ENCODE measurements around the gene GNG7. TPM values are rescaled to one million over a fixed set of nuclear protein-coding genes. Genes with fewer than 3 reads are reported as not detected.

Gene GNG7
- total and polyA plus RNA-seq, 12 donors, result 0.83 to 16.5 (median 7.8) TPM

DNA sequence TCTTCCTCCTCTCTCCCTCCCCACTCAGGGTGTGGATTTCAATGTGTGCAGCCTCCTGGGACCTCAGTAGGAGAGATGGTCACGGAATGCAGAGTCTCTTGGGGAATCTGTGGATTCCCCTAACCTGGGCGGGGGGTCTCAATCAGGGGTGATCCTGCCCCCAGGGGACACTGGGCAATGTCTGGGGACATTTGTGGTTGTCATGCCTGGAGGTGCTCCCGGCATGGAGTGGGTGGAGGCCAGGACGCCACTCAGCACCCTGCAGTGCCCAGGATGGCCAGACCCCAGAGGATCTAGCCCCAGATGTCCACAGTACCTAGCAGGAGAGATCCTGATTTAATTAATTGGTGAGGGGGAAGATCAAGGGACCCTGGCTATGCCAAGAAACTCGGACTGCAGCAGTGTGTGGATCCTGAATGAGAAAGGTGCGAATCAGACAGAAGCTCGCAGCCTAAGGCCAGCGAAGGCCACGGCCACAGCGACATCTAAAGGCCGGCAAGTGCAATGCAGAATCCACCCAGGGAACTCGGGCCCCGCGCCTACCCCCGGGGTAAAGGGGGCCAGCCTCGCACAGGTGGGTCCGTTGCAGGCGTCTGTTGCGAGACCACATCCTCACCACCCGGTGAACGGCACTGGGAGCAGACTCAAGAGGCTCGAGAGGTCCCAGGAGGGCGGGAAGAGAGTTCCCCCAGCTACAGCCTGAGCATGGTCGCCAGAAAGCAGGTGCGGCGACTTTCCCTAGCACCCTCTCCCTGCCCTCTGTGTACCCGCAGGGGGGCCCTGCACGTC, 88.8 kb downstream of the GNG7 start:
- intact Hi-C loops (cut with DNase I), result loop anchor here (5.0 to 10.0 kb wide), 2 partner anchors 139 to 141 kb away; partner anchors contain the start of gene GADD45B (in 1 of the 2)
- H3K27me3 ChIP-seq, result no peaks in the 10 kb centered on the region

DNA sequence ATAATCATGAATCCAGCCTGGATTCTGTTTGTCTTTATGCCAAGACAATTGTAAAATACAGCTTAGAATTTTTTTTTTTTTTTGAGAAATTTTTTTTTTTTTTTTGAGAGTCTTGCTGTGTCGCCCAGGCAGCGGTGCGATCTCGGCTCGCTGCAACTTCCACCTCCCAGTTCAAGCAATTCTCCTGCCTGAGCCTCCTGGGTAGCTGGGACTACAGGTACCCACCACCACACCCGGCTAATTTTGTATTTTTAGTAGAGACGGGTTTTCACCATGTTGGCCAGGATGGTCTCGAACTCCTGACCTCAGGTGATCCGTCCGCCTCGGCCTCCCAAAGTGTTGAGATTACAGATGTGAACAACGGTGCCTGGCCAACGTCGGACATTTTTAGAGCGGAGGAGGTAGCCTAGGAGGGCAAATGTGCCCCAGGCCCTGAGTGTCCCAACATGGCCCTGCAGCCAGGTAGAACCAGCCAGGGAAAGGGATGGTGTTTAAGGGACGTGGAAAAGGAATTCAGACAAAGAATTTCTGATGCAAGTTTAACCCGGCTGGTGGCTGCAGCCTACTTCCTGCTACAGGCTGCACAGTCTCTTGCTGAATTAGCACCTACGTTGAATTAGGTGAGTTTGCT, 89.8 kb downstream of the GNG7 start:
- no peak for DNase-seq

More for the DNA sequence above, 88.8 kb downstream of the GNG7 start:
- peak in 3 of 7 donors; percentile 24 to 55 (median 53) for DNase-seq
- Histone ChIP-seq H3K4me3 (no peak overlapping the region), H3K36me3 (replicated peaks in 1 of 2) (no peaks in the 10 kb centered on the region), H3K9me3 (replicated peaks in 1 of 3) (no peaks in the 10 kb centered on the region), H3K4me1 (replicated peaks in 1 of 2) (peaks cover 0 to 4% of the 10 kb centered on the region in 2 donors), H3K27ac (no peak overlapping the region)
- 21 to 60% (median 25%) methylated on average over 9 to 28 of the region's 28 CpGs for WGBS, 4 donors
- TF ChIP-seq, protein P1, sequence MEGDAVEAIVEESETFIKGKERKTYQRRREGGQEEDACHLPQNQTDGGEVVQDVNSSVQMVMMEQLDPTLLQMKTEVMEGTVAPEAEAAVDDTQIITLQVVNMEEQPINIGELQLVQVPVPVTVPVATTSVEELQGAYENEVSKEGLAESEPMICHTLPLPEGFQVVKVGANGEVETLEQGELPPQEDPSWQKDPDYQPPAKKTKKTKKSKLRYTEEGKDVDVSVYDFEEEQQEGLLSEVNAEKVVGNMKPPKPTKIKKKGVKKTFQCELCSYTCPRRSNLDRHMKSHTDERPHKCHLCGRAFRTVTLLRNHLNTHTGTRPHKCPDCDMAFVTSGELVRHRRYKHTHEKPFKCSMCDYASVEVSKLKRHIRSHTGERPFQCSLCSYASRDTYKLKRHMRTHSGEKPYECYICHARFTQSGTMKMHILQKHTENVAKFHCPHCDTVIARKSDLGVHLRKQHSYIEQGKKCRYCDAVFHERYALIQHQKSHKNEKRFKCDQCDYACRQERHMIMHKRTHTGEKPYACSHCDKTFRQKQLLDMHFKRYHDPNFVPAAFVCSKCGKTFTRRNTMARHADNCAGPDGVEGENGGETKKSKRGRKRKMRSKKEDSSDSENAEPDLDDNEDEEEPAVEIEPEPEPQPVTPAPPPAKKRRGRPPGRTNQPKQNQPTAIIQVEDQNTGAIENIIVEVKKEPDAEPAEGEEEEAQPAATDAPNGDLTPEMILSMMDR (IDR thresholded peaks at IDR 0.05), result peak; percentile 55 to 78 (median 66)
- no peak for TF ChIP-seq POLR2A (IDR thresholded peaks at IDR 0.05)

DNA sequence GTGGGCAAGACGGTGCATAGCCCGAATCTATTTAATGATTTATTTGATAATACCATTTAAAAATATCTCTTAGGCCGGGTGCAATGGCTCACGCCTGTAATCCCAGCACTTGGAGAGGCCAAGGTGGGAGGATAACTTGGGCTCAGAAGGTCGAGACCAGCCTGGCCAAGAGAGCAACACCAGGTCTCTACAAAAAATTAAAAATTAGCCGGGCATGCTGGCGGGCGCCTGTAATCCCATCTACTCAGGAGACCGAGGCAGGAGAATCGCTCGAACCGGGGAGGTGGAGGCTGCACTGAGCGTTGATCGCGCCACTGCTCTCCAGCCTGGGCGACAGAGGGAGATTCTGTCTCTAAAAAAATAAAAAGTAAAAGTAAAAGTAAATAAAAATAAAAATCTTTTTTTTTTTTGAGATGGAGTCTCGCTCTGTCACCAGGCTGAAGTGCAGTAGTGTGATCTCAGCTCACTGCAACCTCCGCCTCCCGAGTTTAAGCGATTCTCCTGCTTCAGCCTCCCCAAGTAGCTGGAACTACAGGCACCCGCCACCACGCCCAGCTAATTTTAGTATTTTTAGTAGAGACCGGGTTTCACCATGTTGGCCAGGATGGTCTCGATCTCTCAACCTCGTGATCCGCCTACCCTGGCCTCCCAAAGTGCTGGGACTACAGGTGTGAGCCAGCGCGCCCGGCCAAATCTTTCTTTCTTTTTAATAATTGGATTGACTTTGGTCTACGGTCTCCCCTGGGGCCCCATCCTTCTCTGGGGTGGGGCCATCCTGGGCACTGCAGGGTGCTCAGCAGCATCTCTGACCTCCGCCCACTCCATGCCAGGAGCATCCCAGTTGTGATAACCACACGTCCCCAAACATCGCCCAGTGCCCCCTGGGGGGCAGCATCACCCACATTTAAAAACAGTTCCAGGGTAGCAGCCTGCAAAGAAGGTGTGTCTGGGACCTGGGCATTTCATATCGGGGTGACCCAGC, 90.7 kb downstream of the GNG7 start:
- Histone ChIP-seq H3K4me3 (no peak overlapping the region), H3K9me3 (replicated peaks in 1 of 3) (no peaks in the 10 kb centered on the region)
- peak in 1 of 7 donors; percentile 18 for DNase-seq

More for the DNA sequence above, 89.8 kb downstream of the GNG7 start:
- TF ChIP-seq, protein P1 (IDR thresholded peaks at IDR 0.05), result no peak
- no peak for TF ChIP-seq POLR2A (IDR thresholded peaks at IDR 0.05)
- no peak overlapping the region for H3K27ac ChIP-seq
- H3K9me3 ChIP-seq (replicated peaks in 1 of 3), result no peaks in the 10 kb centered on the region
- no peaks in the 10 kb centered on the region for H3K36me3 ChIP-seq (replicated peaks in 1 of 2)
- H3K4me1 ChIP-seq (replicated peaks in 1 of 2), result peaks cover 0 to 4% of the 10 kb centered on the region in 2 donors
- WGBS, 4 donors, result 81 to 87% (median 83%) methylated on average over 17 to 18 of the region's 18 CpGs
- H3K27me3 ChIP-seq, result no peaks in the 10 kb centered on the region
- no peak overlapping the region for H3K4me3 ChIP-seq
- intact Hi-C loops (cut with DNase I), result loop anchor here (5.0 to 10.0 kb wide), 2 partner anchors 138 to 140 kb away; partner anchors contain the start of gene GADD45B (in 1 of the 2)

More for the DNA sequence above, 90.7 kb downstream of the GNG7 start:
- WGBS, 4 donors, result 63 to 70% (median 66%) methylated on average over 32 to 34 of the region's 34 CpGs
- intact Hi-C loops (cut with DNase I), result loop anchor here (5.0 to 10.0 kb wide), 2 partner anchors 137 to 139 kb away; partner anchors contain the start of gene GADD45B (in 1 of the 2)
- H3K36me3 ChIP-seq (replicated peaks in 1 of 2), result no peaks in the 10 kb centered on the region
- no peak overlapping the region for H3K27ac ChIP-seq
- H3K4me1 ChIP-seq (replicated peaks in 1 of 2), result peaks cover 0 to 4% of the 10 kb centered on the region in 2 donors
- H3K27me3 ChIP-seq, result no peaks in the 10 kb centered on the region
- TF ChIP-seq POLR2A (IDR thresholded peaks at IDR 0.05), result no peak
- TF ChIP-seq, protein P1 (IDR thresholded peaks at IDR 0.05), result peak in 1 of 6 experiments; percentile 12

Measured in adrenal gland (tissue), 12 donors.